Calu3 (cell line): ENCODE results near the gene SPSB4. TPM values are rescaled to one million over a fixed set of nuclear protein-coding genes. Genes with fewer than 3 reads are reported as not detected.
A peak's percentile ranks its signal among the peaks of the same experiment; 100 is the strongest.

Source experiments
- Bru-seq: library from RNA; stranded (reverse); fragments of 400-500 nt; gene quantifications from one replicate; lab custom pipeline; 2021; lab: Mats Ljungman, UMichigan
- BruChase-seq, 2 experiments: library from RNA; stranded (reverse); fragments of 400-500 nt; gene quantifications; one replicate each; lab custom pipeline; 2021; lab: Mats Ljungman, UMichigan
- BruUV-seq: library from RNA; stranded (reverse); fragments of 400-500 nt; replicated peaks from 2 replicates; lab custom pipeline; 2021; lab: Mats Ljungman, UMichigan
- CTCF ChIA-PET: fragments of 300-600 bp; sonication (Branson Sonifier 250); formaldehyde crosslinking; loops from one replicate; lab custom pipeline; 2022; ENCODE audit warnings: antibody characterized with exemption; lab: Charles Lee
- DNase-seq: peaks from one replicate; pipeline ENCODE4 v3.0.0; 2022
- H3K27ac Mint-ChIP-seq: one replicate; pipeline ENCODE4 v1.8.0; 2022; ENCODE audit warnings: mixed read lengths; ENCODE audit not compliant: unreplicated experiment
- H3K27me3 Mint-ChIP-seq: one replicate; pipeline ENCODE4 v1.8.0; 2022; ENCODE audit warnings: mixed read lengths; ENCODE audit not compliant: unreplicated experiment
- H3K36me3 Mint-ChIP-seq: one replicate; pipeline ENCODE4 v1.8.0; 2022; ENCODE audit warnings: mild to moderate bottlenecking, moderate library complexity, mixed read lengths; ENCODE audit not compliant: insufficient read depth, unreplicated experiment
- H3K4me1 Mint-ChIP-seq: one replicate; pipeline ENCODE4 v1.8.0; 2022; ENCODE audit warnings: mild to moderate bottlenecking, low read depth, mixed read lengths; ENCODE audit not compliant: unreplicated experiment
- H3K4me3 Mint-ChIP-seq: one replicate; pipeline ENCODE4 v1.8.0; 2022; ENCODE audit warnings: mild to moderate bottlenecking, low read depth, moderate library complexity, mixed read lengths; ENCODE audit not compliant: unreplicated experiment
- H3K9me3 Mint-ChIP-seq: one replicate; pipeline ENCODE4 v1.8.0; 2022; ENCODE audit warnings: low read depth, mixed read lengths; ENCODE audit not compliant: unreplicated experiment
- CTCF ChIP-seq: fragments of 200-600 bp; IDR thresholded peaks from one replicate; pipeline ENCODE4 v1.8.0; 2022; ENCODE audit warnings: antibody characterized with exemption; ENCODE audit not compliant: unreplicated experiment
- intact Hi-C: fragments of 100-400 bp; cut with micrococcal nuclease; formaldehyde crosslinking; loops from one replicate; pipeline ENCODE4 v1.10.0; 2022; ENCODE audit not compliant: unreplicated experiment
- long read RNA-seq: library from polyadenylated mRNA; stranded (forward); transcript quantifications from one replicate; pipeline ENCODE4 v2.0.0, GENCODE V29; 2022
- total RNA-seq: library from RNA; stranded (reverse); gene quantifications from 2 replicates; pipeline ENCODE4 v1.2.3, GENCODE V29; 2022

Gene SPSB4
- total RNA-seq (not detected in 2 replicates), Bru-seq, nascent RNA (percentile 5 among the genes with signal in this experiment), BruChase-seq, experiment 1, labeled RNA remaining after a 6-hour chase (percentile 8 among the genes with signal in this experiment), BruChase-seq, experiment 2, labeled RNA remaining after a 2-hour chase (percentile 10 among the genes with signal in this experiment)
- long read RNA-seq, result 0 reads

DNA sequence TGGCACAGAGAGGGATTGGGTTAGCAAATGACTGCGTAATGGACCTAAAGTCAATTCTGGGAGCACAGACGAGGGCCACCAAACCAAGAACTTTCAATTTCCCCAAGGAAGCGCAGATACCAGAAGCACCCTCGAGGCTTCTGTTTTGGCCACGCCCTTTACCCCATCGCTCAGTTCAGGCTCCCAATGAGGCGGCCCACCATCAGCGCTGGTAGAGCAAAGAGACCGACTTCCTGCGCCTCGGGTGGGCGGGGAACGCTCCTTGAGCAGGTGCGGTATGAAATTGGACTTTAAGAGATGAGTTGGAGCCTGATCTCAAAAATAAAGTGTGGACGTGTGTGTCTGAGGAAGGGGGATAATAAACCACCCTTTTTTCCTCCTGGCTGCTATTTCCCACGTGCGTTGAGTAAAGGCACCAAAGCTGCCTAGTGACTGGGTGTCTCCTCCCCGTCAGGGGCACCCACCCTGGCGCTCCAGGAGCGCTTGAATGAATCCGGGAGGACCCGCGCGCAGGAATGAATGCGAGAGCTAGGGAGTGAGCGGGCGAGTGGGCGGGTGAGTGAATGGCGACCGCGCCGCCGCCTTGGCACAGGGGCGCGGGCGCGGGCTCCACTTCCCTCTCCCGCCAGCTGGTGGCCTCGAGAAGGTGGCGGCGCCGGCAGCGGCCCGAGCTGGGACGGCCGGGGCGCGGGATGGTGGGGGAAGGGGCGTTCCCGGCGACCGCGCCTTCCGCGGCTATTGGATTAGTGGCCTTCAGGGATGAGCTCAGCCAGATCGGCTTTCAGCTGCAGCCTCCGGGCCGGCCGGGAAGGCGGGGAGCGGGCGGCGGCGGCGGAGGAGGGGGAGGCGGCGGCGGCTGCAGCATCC, at the start of gene SPSB4:
SPSB4 (plus strand) TSS at position 772 of the 867 bp plus-strand sequence. CDS start 14,758 bp downstream, outside the sequence.
- Mint-ChIP-seq H3K4me3 (peak within 1 kb of the TSS; percentile 61), H3K36me3 (peaks cover 5% of the 10 kb centered on the region), H3K27me3 (peaks cover 94% of the 10 kb centered on the region), H3K27ac (no peak within 1 kb of the TSS), H3K9me3 (no peaks in the 10 kb centered on the region), H3K4me1 (no peaks in the 10 kb centered on the region)
- CTCF ChIA-PET, result interaction anchor here (1.5 kb wide), 1 partner anchor 10 kb away, joined by 3 read pairs; no protein-coding TSS in a partner anchor
- BruUV-seq, result no TSS peak
- TF ChIP-seq CTCF, result peak; percentile 69
- intact Hi-C loops, result no loop called here
- DNase-seq, result peak; percentile 77

GRCh38 chr3:141006344-141006743, 44.8 kb upstream of the SPSB4 start:
- BruUV-seq, result no TSS peak
- H3K4me3 Mint-ChIP-seq, result no peak overlapping the region
- H3K4me1 Mint-ChIP-seq, result no peaks in the 10 kb centered on the region
- H3K36me3 Mint-ChIP-seq, result no peaks in the 10 kb centered on the region
- no peak for DNase-seq
- H3K27ac Mint-ChIP-seq, result no peak overlapping the region
- no peaks in the 10 kb centered on the region for H3K9me3 Mint-ChIP-seq
- TF ChIP-seq CTCF, result no peak
- intact Hi-C loops, result no loop called here
- CTCF ChIA-PET, result no interaction called here
- H3K27me3 Mint-ChIP-seq, result peaks cover 65% of the 10 kb centered on the region

GRCh38 chr3:141009496-141009895, 41.7 kb upstream of the SPSB4 start:
- BruUV-seq, result no TSS peak
- no peak for DNase-seq
- Mint-ChIP-seq H3K4me3 (no peak overlapping the region), H3K9me3 (no peaks in the 10 kb centered on the region), H3K27me3 (peaks cover 86% of the 10 kb centered on the region), H3K36me3 (no peaks in the 10 kb centered on the region), H3K27ac (no peak overlapping the region), H3K4me1 (no peaks in the 10 kb centered on the region)
- no peak for TF ChIP-seq CTCF
- CTCF ChIA-PET, result interaction anchor here (0.7 to 1.2 kb wide), 2 partner anchors 9 to 19 kb away, joined by 3 read pairs; no protein-coding TSS in a partner anchor
- intact Hi-C loops, result no loop called here

DNA sequence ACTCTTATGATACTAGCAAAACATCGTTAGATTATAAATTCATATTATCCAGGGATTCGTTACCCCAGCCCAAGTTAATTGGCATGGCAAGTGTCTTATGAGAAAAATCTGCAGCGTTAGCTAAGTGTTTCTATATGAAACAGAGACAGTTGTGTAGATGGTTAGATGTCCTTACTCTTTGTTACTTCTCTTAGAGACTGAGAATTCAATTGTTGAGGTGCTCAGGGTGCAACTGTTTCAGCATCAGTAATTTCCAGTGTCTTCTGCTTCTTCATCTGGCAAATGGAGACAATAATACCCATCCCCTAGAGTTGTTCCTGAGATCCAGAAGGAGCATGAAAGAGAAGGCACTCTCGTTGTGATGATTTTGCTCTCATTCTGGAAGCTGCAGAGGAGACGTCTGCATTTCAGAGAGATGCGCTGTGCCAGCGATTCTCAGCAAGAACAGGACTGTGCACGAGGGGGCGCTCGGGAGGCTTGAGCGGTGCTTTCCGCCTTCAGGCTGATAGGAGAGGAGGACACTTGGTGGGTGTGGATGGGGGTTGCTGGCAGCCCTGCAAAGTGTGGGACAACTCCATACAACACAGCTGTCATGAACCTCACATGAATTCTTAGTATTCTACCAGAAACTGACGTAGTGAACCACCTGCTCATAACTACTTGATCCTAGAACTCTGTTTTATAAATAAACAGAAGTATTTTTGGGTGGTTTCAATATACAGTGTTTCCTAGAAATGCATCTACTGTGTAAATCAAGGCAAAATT, 39.7 kb upstream of the SPSB4 start:
- no TSS peak for BruUV-seq
- no peaks in the 10 kb centered on the region for H3K36me3 Mint-ChIP-seq
- intact Hi-C loops, result loop anchor here (1.0 kb wide), 2 partner anchors 94 to 181 kb away; no protein-coding TSS in a partner anchor
- no peaks in the 10 kb centered on the region for H3K9me3 Mint-ChIP-seq
- peak; percentile 96 for TF ChIP-seq CTCF
- H3K27me3 Mint-ChIP-seq, result peaks cover 84% of the 10 kb centered on the region
- CTCF ChIA-PET, result interaction anchor here (0.8 to 1.2 kb wide), 3 partner anchors 12 to 94 kb away, joined by 3 read pairs; no protein-coding TSS in a partner anchor
- H3K4me3 Mint-ChIP-seq, result no peak overlapping the region
- no peaks in the 10 kb centered on the region for H3K4me1 Mint-ChIP-seq
- peak; percentile 94 for DNase-seq
- H3K27ac Mint-ChIP-seq, result no peak overlapping the region
